HG02763 (cell line): ENCODE data around the gene FEZF2.
A peak's percentile ranks its signal among the peaks of the same experiment; 100 is the strongest.

ENCODE experiments used
- ATAC-seq: cut with Tn5 transposase; IDR thresholded peaks from one replicate; pipeline ENCODE4 v1.9.1; 2021; ENCODE audit warnings: mild to moderate bottlenecking, moderate library complexity; ENCODE audit not compliant: unreplicated experiment

The FEZF2 gene

DNA sequence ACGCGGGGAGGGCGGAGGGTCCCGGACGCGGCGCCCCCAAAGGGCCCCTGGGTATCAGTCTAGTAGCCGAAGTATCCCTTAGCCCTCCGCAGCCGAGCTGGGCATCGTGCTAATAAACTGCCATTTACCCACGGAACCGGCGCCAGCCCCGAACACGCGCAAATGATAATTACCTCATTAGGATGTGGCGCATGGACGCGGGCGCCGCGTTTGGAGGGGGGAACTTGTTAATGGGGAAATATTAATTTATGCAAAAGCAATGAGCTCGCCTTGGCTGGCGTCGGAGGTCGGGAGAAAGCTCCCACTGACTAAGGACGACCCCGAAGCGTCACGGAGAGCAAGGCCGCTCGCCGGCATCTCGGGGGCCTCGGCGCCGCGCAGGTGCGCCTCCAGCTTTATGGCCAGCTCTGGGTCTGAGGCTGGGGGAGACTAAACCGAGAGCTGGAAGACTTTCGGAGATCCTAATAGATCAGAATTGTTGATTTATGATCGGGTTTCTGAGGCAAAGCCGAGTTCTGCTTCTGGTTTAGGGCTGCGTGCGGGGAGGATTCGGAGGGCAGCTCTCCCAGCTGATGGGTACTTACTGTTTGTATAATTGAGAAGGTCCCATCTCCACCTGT lies 474 bp upstream of the FEZF2 start:
- ATAC-seq, result no peak

DNA sequence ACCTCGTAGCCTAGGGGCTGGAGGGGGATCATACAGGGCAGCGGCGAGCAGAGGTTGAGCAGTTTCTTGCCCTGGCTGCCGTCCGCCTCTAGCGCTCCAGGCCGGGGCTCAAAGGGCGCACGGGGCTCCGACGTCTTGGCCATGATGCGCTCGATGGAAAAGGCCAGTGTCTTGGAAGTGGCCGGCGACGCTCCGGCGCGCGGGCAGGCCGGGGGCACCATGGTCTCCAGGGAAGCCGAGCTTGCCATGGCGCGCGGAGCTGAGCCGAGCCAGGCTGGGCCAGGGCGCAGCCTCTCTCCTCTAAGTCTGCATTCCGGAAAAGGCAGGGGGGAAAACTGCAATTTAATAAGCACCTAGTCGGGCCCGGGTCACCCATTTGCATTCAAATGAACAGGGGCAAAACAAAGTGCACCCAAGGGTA lies 719 bp downstream of the FEZF2 start:
- ATAC-seq, result no peak

DNA sequence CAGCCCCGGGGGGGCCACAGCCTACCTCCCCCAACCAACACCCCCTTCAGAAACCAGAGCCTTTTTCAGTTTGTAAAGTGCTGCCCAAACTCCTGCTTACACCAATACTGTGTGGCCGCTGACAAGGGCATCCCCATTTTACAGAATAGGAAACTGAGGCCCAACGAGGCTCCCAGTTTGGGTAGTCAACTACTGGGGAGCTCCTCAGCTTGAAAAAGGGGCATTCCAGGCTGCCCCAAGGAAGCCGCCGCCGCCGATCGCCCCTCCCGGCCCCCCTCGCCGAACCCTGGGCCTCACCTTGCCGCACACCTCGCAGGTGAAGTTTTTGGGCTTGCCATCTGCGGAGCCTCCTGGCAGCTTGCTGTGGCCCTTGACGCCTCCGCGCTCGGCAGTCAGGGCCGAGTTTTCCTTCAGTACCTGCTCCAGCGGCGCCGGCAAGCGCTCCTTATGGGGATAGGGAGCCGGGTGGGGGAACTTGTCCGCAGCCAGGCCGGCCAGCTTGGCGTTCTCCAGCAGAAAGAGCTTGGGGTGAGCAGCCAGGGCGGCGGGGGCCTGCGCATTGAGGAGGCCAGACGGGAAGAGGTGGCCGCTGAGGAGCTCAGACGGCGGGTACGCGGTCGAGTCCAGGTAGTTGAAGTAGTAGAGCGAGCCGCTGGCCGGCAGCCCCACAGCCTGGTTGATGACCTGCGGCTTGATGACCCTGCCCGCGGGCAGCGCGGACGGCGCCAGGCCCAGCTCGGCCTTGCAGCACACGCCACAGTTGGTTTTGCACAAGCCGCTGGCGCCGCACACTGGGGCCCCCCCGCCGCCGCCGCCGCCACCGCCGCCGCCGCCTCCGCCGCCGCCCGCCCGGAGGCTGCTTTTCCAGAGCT lies 1.4 kb downstream of the FEZF2 start:
- ATAC-seq, result no peak

DNA sequence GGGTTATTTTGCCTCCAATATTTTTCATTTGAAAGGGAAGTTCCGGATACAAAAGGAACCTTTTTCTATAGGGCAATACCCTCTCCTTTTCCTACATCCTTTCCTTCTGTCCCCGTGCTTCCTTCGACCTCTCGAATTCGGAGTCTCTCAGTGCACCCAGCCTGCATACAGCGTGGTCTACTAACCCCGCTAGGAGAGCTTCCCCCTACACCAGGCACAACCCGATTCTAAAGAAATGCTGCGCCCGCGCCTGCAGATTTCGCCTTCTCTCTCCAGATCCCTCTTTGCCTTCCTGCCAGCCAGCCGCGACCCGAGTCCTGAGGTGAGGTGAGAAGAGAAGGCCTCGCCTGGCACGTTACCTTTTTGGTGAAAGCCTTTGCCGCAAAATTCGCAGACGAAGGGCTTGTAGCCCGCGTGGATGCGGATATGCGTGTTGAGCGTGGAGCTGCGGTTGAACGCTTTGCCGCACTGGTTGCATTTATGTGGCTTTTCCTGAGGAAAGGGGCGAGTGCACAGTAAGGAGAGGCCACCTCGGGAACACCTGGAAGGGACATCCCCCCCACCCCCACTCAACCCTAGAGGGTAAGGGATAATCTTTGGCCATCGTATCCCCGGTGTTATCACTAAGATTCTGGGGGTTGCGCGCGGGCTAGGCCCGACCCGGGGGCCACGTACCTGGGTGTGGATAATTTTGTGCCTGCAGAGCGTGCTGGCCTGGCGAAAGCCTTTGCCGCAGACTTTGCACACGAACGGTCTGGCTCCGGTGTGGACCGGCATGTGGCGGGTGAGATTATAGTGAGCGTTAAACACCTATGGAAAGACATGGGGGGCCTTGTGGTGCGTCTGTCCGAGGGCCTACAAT lies 2.3 kb downstream of the FEZF2 start:
- no peak for ATAC-seq

DNA sequence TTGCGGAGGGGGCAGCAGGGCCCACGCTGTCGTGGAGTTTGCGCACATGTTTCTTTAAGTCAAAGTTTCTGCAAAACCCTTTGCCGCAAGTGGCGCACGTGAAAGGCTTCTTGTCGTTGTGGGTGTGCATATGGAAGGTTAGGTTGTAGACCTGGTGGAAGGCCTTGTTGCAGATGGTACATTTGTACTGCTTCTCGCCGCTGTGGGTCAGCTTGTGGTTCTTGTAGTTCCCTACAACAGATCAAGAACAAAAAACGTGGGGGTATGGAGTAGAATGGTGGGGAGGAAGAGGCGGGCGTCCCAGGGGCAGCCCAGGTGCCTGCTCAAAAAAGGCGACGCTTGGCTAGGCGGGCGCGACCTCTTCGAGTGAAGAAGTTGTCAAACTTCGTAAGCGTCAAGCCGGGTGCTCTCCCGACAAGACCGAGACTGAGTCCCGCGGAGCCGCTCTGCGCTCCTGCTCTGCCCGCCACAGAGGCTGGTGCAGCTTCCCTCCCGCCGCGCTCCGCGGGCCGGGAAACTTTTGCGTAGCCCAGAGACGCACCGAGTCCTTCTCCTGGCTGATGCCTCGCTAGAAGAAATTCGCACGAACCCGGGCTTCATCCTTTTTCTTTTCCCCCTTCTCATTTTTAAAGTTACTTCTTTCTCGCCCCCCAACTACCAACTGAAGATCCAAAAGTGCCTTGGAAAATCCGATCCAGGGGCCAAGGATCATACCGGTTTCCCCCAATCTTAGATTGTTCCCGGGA lies 3.1 kb downstream of the FEZF2 start:
- no peak for ATAC-seq

DNA sequence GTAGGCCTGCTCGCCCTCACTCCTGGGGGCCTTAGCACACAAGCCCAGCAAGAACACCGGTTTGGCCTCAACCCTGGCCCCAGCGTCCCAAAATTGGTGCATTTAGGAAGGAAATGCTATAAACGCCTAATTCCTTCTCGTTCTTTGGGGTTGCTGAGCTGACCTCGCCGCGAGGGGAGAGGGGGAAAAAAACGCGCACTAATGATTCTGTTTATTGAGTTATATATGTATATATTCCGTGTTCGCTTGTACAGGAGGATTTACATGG lies 3.9 kb downstream of the FEZF2 start:
- ATAC-seq, result no peak

DNA sequence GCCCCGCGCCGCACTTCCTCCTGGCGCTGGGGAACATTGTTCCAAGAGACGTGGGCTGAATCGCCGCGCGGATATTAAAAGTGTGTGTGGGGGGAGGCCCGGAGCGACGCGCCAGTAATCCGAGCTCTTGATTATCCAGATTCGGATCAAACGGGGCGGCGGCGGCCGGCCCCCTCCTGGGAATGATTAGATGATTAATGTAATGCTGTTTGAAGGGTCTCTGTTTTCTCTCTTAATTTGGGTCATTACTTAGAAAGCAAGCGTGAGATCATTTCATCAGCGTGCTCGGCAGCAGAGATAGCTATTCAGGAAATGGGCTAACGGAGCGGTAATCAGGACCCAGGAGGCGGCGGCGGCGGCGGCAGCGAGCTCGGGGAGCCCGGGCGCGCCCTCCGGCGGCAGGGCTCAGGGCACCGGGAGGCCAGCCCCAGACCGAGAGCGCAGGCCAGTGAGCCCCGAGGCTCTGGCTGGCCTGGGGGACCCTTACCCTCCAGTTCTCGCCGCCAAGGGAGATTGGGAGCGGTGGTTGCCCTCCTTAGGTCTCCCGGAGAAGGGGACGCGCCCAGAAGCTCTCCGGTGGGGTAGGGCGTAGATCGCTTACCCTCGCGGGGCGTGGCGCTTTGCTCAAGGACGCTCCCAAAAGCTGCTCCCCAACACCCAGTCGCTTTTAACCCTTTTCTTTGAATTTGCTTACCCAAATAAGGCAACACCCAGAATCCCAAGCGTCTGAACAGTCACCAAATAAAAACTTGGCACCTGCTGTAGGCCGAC lies 4.5 kb downstream of the FEZF2 start:
- ATAC-seq, result no peak

DNA sequence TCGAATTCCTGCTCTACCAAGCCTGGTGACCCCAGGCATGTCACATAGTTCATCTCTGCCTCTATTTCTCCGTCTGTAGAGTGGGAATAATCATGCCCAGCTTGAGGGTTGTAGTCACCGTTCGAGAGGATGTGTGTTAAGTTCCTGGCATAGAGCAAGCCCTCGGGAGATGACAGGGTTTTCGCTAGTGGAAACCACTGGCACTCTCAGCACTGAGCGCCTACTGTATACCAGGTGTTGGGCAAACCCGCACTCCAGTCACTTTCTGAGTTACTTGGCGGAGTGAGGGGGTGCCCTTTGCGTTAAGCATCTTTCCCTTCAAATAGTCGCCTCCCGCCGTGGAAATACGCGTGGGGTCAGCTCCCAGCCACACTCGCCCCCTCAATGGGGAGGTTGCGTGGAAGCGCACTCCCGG lies 5.1 kb downstream of the FEZF2 start:
- no peak for ATAC-seq

DNA sequence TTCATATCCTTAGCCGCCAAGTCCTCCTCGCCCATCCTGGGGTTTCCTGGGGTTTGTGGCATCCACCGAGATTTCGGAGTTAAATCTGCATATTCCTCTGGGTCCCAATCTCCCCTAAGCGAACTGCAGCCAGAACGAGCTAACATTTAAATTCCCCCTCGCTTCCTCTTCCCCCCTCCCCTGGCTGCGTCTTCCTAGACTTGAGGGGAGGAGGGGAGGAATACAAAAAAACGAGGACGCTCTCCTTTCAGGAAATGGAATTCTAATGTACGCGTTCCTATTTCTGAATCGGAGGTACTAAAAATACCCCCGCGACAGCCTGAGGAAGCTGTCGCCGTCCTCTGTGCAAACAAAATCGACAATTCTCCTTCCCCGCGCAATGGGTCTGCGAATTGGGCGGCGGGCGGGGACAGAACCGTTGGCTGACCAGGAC lies 5.6 kb downstream of the FEZF2 start:
- no peak for ATAC-seq

DNA sequence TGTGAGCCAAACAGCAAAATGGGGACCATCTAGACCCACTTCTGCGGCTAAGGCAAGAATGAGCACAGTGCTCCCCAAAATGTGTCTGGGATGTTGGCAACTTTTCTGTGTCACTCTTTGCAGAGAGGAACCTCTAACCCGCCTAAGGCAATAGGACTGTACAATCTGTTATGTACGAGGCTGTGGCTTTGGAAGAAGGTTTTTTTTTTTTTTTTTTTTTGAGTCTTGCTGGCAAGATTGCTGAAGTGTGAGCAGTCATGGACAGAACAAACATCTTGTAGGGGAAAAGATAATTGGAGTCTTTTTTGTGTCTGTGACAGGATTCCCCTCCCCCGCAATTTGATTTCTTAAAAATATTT lies 7.2 kb downstream of the FEZF2 start:
- ATAC-seq, result no peak

DNA sequence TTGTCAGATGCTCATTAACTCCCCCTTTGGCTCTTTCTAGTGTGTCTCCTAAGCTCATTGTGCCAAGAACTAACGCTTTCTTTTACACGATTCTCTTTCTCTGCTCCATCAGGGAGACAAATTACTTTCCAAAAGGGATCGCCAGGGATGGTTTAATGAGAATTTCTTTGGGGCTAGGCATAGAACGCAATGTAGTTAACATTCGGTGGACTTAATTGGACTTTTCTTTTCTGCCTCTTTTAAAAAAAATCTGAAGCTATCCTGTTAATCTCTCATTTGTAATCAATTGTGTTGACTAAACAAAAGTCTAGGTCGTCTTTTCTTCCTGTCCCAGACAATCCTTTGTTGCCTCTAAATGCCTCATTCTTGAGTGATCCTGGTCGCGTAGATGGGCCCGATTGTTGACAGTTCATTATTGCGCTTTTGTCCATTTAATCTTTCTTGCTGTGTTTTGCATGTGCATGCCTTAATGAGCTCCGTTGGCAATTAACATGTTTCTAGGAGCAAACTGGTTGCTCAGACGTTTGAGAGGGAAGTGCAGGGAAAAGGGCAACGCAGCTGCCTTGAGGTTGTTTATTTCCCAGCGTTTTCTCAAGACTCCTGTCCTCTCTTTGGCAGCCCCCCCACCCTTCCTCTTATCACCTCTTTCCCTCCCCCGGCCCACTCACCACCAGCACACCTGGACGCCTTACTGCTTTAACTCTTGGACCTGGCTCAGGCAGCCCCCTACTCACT lies 7.8 kb downstream of the FEZF2 start:
- no peak for ATAC-seq

DNA sequence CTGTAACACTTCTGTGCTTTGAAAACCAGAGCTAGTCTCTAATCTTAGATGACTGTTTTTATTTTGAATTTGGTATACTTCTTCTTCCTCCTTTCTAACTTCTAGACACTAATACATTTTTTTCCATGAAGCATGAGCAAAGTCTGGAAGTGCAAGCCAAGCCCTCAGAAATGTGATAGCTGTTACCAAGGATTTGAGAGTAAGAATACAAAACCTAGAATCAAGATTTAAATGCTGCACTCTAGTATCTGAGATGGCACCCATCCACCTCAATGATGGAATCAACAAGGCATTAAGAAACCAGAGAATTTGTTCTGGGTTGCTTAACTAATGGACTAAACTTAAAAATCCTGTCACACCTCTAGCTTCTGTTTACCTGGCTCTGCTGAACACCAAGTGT lies 9.2 kb downstream of the FEZF2 start:
- ATAC-seq, result no peak

DNA sequence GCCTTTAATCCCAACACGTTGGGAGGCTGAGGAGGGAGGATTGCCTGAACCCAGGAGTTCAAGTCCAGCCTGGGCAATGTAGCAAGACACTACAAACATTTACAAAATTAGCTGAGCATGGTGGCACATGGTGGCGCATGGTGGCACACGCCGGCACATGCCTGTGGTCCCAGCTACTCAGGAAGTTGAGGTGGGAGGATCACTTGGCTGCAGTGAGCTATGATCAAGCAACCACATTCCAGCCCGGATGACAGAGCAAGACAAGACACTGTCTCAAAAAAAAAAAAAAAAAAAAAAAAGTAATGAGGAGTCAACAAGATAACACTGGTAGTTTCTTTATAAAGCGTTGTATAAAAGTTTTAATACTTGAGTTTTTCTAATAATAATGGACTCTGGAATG lies 10.1 kb downstream of the FEZF2 start:
- no peak for ATAC-seq

DNA sequence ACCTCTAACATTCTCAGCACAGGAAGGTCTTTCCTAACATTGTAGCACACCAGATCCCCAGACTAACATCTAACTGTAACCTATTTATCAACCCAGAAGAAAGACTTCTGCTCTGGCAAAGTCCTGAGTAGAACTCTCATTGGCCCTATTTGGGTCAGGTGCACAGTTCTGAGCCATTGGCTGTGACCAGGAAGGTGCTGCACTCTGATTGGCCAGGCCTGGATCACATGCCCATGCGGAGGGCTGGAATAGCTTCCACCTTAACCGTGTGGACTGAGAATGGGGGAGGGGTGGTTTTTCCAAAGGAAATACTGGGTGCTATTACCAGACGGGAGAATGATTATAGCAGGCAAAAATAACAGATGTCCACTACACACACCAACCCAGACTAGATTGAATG lies 11.5 kb downstream of the FEZF2 start:
- no peak for ATAC-seq

DNA sequence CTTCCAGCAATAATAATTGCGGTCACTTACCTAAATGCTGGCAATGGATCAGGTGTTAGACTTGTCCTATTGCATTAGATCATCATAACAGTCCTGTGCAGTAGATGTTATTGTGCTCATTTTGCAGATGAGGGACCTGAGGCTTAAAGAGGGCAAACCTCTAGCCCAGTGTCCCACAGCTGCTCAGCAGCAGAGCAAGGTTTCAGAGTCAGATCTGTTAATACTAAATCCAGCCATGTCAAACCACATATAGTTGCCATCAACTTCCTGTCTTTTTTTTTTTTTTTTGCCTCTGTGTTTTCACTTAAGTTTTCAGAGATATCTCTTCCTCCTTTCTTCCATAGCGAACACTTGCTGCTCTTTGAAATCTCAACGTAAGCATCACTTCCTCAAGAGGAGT lies 12.1 kb downstream of the FEZF2 start:
- ATAC-seq, result peak; percentile 77

DNA sequence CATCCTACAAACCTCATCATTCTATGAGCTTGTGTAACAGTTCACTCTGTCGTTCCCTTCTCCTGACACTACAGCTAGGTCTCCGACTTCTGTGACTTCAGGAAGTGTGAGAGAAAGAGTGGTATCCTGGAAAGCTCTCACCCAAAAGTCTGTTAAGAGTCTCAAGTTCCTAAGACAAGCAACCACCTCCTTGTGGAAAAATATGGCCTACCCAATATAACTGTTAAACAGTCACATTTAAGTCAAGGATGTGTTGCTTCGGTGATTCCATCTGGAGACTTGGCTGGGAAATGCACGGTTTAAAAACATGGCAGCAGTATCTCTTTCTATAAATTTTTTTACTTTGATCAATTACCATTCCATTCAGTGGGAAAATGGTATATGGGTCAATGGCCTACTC lies 13.8 kb downstream of the FEZF2 start:
- ATAC-seq, result no peak

DNA sequence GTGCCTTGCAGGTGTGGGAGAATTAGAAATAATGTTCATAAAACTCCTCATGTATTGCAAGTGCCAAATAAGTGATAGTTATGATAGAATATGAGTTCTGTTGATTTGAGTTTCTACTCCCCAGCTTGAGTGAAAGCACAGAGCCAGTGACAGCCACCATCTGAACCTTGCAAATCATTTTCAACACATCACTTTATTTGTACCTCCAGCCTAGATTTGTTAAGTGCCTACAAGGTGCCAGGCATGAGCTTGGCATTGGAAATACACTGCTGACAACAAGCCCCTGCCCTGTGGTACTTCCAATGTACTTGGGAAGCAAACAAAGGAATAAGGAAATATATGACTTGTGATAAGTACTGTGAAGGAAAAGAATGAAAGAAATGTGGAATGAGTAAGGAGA lies 17.0 kb downstream of the FEZF2 start:
- ATAC-seq, result no peak

DNA sequence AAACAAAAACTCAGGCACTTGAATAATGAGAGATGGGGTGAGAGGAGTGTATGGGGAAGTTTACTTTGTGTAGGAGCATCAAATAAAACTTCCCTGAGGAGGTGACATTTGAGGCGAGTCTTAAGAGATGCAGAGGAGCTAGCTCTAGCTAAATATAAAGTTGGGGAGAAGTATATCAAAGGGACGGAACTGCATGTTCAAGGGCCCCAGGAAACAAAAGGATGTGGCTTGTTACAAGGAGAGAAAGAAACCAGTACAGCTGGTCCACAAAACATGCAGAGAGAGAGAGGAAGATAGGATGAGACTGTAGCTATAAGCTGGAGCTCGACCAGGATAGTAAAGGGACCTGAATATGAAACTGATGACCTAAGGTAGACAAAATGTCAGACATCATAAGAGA lies 17.6 kb downstream of the FEZF2 start:
- ATAC-seq, result no peak

DNA sequence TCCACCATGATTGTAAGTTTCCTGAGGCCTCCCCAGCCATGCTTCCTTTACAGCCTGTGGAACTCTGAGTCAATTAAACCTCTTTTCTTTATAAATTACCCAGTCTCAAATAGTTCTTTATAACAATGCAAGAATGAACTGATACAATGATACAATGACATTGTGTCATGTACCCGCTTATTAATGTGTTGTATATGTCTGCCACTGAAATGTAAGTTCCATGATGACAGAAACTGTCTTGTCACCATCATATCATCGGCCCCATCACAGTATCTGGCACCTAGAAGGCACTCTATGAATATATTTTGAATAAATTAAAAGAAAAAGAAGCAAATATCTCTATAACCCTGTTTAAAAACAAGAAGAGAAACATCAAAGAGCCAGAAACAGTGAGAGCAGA lies 29.6 kb downstream of the FEZF2 start:
- ATAC-seq, result no peak

DNA sequence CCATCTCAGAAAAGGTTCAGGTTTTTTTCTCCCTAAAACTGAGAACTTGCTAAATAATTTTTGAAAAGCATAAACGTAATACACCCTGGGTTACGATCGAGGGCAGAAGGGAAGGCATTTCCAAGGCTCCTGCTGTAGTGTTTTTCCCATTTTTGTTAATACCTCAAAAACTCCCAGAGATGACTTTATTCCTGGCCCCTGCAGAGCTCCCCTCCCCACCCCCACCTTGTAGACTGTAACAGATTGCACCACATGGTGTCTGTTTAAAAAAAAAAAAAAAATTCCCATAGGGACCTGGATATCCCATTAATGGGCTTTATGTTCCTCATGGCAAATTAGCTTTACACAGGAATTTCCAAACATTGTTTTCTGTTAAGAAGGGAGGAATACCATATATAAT lies 38.2 kb downstream of the FEZF2 start:
- no peak for ATAC-seq
